Progenitor cell of endocrine pancreas (in vitro differentiated cells): ENCODE data around the gene SLC38A10. TPM values are rescaled to one million over a fixed set of nuclear protein-coding genes. Genes with fewer than 3 reads are reported as not detected.

Experiments
- DNase-seq: peaks from one replicate; pipeline ENCODE4 v3.0.0; 2021; ENCODE audit warnings: low spot score; ENCODE audit not compliant: unreplicated experiment
- H3K27ac Mint-ChIP-seq: 2 replicates; pipeline ENCODE4 v1.8.0; 2021; ENCODE audit warnings: mild to moderate bottlenecking, moderate library complexity, mixed read lengths
- H3K27me3 Mint-ChIP-seq: 2 replicates; pipeline ENCODE4 v1.8.0; 2021; ENCODE audit warnings: mixed read lengths
- H3K36me3 Mint-ChIP-seq: 2 replicates; pipeline ENCODE4 v1.8.0; 2022; ENCODE audit warnings: mixed read lengths; ENCODE audit not compliant: insufficient read depth
- H3K4me1 Mint-ChIP-seq: 2 replicates; pipeline ENCODE4 v1.8.0; 2021; ENCODE audit warnings: low read depth, mixed read lengths
- H3K4me3 Mint-ChIP-seq: 2 replicates; pipeline ENCODE4 v1.8.0; 2021; ENCODE audit warnings: low read depth, mild to moderate bottlenecking, moderate library complexity, mixed read lengths
- H3K9me3 Mint-ChIP-seq: 2 replicates; pipeline ENCODE4 v1.8.0; 2021; ENCODE audit warnings: low read depth, mixed read lengths
- CTCF ChIP-seq: fragments of 200-600 bp; sonication (generic); IDR thresholded peaks from one replicate; pipeline ENCODE4 v1.5.0; 2021; ENCODE audit warnings: antibody characterized with exemption, mild to moderate bottlenecking; ENCODE audit not compliant: unreplicated experiment
- total RNA-seq: library from RNA; stranded (reverse); gene quantifications from 2 replicates; pipeline ENCODE4 v1.2.1, GENCODE V29; 2021

The SLC38A10 gene
- total RNA-seq, 1 donor from 2014 or later = 130 TPM

GRCh38 chr17:81336296-81336929 is 41.3 kb upstream of the SLC38A10 start:
- H3K27ac Mint-ChIP-seq = no peak overlapping the region
- H3K4me1 Mint-ChIP-seq = peaks cover 51% of the 10 kb centered on the region
- no peak for TF ChIP-seq CTCF
- H3K27me3 Mint-ChIP-seq = peaks cover 4% of the 10 kb centered on the region
- no peak for DNase-seq
- no peaks in the 10 kb centered on the region for H3K36me3 Mint-ChIP-seq
- no peaks in the 10 kb centered on the region for H3K9me3 Mint-ChIP-seq
- no peak overlapping the region for H3K4me3 Mint-ChIP-seq

DNA sequence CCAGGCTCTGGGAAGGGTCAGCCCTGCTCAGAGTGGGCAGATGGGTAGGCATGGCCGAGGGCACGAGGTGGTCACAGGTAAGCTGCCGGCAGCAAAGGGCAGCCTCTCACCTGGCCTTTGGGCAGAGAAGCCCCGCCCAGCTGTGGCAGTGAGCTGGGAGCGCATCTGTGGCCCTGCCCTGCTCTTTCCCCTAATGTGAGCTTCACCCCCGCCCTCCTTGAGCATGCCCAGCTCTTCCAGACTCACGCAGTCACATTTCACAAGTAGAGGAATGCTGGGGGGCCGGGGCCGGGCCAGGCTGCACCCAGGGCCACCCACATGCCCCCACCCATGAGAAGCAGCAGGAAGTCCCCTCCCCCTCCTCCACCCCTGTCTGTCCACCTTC is 40.7 kb upstream of the SLC38A10 start:
- Mint-ChIP-seq H3K4me3 (no peak overlapping the region), H3K36me3 (no peaks in the 10 kb centered on the region), H3K27ac (no peak overlapping the region), H3K4me1 (peaks cover 53% of the 10 kb centered on the region), H3K9me3 (no peaks in the 10 kb centered on the region), H3K27me3 (peaks cover 4% of the 10 kb centered on the region)
- no peak for DNase-seq
- TF ChIP-seq CTCF = no peak

GRCh38 chr17:81334987-81335772 is 40.1 kb upstream of the SLC38A10 start:
- no peaks in the 10 kb centered on the region for H3K36me3 Mint-ChIP-seq
- H3K27ac Mint-ChIP-seq = peak overlapping the region; percentile 92
- H3K9me3 Mint-ChIP-seq = no peaks in the 10 kb centered on the region
- peaks cover 57% of the 10 kb centered on the region for H3K4me1 Mint-ChIP-seq
- TF ChIP-seq CTCF = no peak
- no peak overlapping the region for H3K4me3 Mint-ChIP-seq
- H3K27me3 Mint-ChIP-seq = peaks cover 4% of the 10 kb centered on the region
- no peak for DNase-seq

DNA sequence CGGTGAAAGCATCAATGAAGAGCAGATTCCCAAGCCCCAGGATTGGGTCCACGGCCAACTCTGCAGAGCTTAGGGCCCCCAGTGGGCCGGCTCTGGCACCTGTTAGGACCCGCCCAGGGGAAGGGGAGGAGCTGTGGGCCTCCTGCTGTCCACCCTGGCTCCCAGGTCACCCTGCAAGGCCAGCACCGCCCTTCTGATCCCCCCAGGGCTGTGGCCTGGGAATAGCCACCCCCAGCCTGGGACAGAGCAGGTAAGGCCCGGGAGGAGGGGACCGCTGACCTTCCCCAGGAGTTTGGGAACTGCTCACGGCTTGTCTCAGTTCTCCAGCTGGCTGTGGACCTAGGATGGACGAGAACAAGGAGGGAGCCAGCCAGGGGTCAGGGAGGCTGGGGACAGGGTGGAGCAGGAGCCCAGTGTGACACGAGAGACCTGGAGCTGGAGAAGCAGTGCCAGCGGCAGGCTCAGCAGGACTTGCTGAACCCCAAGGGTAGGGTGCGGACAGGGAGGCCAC is 39.3 kb upstream of the SLC38A10 start:
- peak overlapping the region; percentile 16 for H3K4me3 Mint-ChIP-seq
- H3K27me3 Mint-ChIP-seq = peaks cover 4% of the 10 kb centered on the region
- no peaks in the 10 kb centered on the region for H3K36me3 Mint-ChIP-seq
- peak overlapping the region; percentile 92 for H3K27ac Mint-ChIP-seq
- H3K4me1 Mint-ChIP-seq = peaks cover 60% of the 10 kb centered on the region
- no peak for TF ChIP-seq CTCF
- DNase-seq = no peak
- no peaks in the 10 kb centered on the region for H3K9me3 Mint-ChIP-seq

DNA sequence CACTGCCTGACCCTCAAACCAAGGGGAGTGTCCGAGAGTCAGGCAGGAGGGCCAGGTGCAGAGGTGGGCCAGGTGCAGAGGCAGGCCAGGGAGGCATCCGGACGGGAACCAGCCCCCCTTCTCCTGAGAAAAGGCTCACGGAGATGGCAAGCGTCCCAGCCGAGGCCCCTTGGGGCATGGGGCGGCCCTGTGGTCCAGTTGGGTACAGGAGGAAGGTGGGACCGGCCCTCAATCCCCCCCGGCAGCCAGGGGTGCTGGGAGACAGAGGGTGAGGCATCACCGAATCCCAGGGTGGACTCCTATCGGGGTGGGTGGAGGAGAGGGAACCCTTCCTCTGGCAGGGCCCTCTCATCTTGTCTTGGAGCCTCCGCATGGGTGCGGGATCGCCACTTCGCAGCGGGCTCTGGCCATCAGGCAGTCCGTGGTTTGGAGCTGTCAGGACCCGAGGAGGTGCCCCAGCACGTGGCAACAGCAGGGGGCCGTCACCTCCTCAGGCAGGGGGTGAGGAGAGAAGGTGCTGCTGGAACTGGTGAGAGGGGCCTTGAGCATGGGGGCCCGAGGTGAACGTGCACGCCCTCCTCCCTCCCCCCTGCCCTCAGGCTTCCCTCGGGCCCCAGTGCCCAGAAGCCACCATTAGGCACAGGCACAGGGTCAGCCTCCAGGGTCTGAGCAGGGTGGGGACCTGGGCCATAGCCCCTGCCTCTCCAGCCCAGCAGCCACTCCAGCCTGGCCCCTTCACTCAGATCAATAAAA is 38.7 kb upstream of the SLC38A10 start:
- Mint-ChIP-seq H3K36me3 (no peaks in the 10 kb centered on the region), H3K4me1 (peaks cover 57% of the 10 kb centered on the region), H3K27me3 (peaks cover 4% of the 10 kb centered on the region), H3K9me3 (no peaks in the 10 kb centered on the region), H3K27ac (peak overlapping the region; percentile 92), H3K4me3 (peak overlapping the region; percentile 16)
- no peak for DNase-seq
- TF ChIP-seq CTCF = no peak
